Stimulated activated naive CD4-positive, alpha-beta T cell treated with Interleukin-2 at 50 U/mL for 16 hours (primary cell): ENCODE measurements around the gene GALNTL6.

ENCODE experiments used
- DNase-seq: peaks from one replicate; lab custom pipeline; 2025; lab: John Stamatoyannopoulos, UW

Gene GALNTL6

GRCh38 chr4:172109466-172109865, 296.3 kb downstream of the GALNTL6 start:
- no peak for DNase-seq

GRCh38 chr4:172124656-172125308, 311.6 kb downstream of the GALNTL6 start:
- no peak for DNase-seq

DNA sequence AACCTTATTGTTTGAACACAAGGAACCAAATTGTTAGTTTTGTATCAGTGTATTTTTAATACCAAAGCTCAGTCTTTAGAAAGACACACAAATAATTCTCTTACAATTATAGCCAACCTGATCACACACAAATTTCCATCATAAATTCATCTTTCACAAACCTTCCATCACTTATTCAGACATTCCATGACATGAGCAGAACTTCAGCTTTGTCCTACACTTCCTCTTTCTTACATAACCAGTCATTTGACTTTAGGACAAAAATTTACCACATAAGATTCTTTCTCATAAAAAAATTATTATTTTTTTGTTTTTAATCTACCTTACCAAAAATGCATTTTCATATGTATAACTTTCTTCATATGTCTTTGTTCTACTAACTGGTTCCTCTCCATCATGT, 312.2 kb downstream of the GALNTL6 start:
- DNase-seq = no peak

- no peak for DNase-seq
These were observed 314.0 kb downstream of the GALNTL6 start for GRCh38 chr4:172127168-172127567.

DNA sequence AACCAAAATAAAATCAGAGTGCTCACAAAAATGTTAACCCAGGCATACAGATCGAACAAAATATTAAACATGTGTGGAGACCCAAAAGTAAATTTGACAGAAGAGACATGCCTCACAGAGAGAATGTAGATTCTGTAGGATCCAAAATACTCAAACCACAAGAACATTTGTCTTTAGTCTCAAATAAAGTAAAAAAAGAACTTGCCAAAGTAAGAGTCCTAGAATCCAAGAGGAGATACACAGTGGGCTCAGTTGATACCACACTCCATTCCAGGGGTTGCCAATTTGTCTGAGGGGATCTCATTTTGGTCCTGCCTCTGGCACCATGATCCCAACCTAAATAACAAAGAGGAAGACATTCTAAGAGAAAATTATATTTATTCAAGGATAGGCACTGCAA, 316.4 kb downstream of the GALNTL6 start:
- DNase-seq = no peak

DNA sequence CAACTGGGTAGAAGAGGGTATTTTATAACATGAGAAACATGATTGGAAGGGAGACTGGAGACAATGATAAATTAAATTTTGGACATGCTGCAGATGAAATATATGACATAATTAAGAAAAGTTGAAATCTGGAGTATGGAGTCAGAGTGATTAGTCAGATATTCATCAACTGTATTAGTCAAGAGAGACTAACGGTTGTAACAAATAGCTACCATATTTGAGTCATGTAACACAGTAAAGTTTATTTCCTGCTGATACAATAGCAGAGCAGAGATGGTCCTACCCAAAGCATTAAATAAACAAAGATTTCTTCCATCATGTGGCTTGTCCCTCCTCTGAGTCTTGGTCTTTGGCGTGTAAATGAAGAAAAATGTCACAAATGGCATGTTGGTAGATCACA, 321.3 kb downstream of the GALNTL6 start:
- no peak for DNase-seq

GRCh38 chr4:172141025-172141424, 327.8 kb downstream of the GALNTL6 start:
- DNase-seq = no peak

GRCh38 chr4:172142281-172142741, 329.1 kb downstream of the GALNTL6 start:
- DNase-seq = no peak

DNA sequence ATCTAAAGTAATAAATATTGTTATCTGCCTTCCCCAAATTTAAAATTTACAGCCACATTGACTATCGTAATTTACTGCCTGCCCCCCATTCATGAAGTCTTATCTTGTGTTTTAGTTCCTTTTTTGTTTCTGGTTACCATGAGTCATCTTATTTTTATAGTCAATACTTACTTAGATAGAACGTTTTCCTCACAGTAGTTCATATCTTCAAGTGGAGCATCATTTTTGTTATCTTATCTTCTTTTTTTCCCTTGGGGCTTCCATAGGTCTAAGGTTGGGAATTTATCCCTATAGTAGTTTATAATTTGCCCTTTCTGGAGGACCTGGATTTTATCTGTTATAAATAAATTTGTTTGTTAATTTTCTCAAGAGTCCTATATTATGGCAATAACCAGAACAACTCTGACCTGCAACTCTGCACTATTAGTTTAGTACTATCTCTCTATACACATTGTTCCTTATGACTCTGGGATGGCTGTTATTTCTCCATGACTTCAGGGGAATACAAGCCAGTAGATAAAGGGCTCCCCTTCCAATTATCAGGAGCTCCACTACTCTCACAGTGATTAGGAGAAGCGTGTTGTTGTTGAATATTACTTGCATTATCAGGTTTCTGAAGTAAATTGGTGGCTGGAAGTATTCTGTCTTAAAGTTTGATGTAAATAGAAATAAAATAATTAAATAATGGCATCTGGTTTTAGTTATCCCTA, 330.6 kb downstream of the GALNTL6 start:
- no peak for DNase-seq

DNA sequence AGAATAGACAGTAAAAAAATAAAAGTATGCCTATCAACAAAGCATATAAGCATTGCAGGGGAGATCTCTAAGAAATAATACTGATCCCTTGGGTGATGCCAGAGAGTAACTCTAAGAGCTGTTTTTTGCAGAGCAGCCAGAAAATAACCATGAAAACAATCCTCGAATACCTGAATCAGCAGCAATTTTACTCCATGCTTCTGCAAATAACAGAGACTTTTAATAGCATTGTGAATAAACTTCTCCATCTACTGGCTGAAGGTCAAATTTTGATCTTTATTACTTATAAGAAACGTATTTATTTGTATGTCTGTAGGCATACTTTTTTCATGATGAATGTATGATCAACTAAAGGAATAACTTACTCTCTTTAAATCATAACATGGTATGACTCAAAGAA, 334.5 kb downstream of the GALNTL6 start:
- DNase-seq = no peak

DNA sequence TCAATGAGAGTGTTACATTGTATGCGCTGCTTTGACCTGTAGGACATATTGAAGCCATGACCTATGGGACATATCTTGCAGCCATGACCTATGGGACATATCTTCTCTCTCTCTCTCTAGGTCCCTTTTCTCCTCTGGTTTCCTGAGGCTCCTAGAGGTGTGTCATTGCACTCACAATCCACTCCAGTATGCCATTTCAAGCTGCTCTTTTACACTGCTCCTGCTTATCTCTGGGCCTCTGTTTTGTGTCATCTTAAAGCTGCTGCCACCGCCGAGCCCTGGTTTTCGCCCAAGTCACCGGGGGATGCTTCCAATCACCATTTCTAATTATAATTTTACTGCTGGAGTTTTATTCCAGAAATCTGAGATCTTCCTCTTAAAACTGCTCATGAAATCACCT, 336.1 kb downstream of the GALNTL6 start:
- no peak for DNase-seq

DNA sequence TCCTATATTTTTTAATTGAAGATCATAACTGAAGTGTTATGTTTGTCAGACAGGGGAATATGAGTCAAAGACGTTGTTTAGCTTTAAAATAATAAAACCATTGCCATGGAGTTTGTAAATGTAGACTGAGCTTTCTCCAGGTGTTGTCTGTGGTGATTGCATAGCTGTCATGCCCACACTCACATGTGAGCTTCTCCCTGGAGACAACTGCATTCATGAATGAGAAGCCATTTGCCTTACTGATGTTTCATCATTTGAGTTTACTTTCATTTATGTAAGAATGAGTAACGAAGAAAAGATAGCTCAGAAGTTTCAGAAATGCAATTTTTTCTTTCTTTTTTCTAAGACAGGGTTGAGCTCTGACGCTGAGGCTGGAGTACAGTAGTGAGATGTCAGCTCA, 339.1 kb downstream of the GALNTL6 start:
- DNase-seq = no peak

DNA sequence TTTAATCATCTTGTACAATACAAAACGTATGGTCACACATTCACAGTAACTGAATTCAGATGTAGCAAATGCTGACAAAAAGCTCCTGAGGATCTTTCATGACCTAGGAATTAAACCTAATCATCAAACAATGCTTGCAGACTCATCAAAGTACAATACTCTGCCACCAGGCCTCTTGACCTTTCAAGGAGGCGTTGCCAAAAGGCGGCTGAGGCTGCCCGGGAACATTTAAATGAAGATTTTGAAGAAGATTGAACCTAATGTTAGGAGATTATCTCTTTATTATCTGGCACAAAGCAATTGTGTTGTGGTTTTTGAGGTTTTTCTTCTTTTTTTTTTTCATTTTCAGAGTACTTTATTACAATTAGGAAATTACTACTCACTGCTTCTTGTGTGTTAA, 340.5 kb downstream of the GALNTL6 start:
- no peak for DNase-seq

DNA sequence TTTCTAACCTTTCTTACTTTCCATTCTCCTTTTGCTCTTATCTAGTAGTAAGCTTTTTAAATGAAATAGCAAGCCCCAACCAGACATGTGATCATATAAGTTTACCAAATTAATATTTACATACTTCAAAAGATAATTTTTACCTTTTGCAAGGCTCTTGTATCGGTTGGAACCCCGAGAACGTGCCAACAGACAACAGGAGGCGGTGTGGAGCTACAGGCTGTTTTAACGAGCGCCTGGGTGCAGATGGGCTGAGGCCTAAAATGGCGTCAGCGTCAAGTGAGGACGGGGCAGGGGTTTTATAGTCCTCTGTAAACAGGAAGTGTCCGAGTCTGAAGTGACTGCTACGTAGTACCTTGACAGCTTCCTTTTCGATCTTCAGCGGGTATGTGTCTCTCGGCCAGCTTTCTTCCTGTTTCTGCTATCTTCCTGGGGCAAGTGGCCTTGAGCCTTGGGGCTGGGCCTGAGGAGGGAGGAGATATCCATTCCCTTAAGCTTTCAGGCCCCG, 342.7 kb downstream of the GALNTL6 start:
- DNase-seq = no peak

DNA sequence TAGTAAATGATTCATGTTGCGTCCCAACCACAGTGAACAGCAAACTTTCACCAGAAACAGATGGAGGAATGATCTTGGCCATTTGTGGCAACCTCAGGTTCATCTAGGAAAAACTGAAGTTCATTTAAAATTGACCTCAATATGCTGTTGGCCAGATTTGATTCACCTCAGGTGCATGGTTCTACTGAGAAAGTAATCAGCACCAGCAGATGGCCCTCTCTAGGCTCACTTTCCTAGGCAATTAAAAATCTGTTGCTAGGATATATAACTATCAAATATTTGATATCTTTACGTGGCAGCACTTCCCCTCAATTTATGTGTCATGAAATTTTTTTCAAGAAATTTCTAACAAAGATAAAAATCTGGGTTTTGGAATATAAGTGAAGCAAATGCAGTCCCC, 344.7 kb downstream of the GALNTL6 start:
- DNase-seq = no peak

DNA sequence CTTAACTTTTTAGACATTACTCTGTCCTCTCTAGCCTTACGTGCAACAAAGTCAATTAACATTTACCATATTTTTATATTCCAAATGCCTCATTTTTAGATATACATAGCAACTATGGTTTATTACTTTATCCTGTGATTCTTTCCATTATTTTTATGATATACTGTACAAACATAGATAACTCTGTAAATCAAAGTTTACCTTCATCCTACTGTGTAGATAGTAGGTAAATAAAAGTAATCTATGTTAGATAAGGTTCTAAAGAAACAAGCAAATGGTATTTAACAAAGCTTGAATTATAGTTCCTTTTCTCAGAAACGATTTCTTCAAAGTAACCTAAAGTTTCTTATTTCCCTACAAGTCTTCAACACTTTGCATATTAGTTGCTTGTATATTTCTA, 350.0 kb downstream of the GALNTL6 start:
- no peak for DNase-seq

DNA sequence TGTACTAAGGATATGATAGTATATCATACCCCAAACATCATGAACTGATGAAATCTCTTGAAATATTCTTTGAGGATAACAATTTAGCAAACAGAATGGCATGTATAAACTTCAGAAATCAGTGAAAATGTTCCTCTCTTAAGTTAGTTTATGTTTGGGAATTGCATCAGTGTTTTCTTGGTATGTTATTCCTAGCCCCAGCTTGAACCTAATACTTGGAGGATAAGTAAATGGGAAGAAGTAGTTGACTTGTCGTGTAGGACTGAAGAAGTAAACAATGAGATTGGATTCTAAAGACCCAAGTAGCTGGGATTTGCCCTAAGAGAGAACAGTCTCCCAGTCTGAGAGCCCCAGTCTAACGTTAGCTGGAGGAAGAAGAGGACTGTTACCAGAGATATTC, 355.7 kb downstream of the GALNTL6 start:
- no peak for DNase-seq

DNA sequence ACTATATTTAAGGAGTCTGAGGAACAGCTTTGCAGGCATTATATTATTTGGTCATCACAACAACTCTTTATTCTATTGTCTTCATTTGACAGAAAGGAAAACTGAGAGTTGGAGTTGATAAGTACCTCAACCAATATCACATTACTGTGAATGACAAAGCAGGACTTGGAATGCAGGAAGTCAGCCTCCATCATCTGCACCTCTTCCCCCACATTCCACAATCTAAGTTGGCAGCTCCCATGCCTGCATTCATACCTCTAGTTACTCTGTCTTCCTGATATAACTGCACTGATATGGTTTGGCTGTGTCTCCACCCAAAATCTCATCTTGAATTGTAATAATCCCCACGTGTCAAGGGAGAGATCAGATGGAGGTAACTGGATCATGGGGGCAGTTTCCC, 356.7 kb downstream of the GALNTL6 start:
- DNase-seq = no peak

DNA sequence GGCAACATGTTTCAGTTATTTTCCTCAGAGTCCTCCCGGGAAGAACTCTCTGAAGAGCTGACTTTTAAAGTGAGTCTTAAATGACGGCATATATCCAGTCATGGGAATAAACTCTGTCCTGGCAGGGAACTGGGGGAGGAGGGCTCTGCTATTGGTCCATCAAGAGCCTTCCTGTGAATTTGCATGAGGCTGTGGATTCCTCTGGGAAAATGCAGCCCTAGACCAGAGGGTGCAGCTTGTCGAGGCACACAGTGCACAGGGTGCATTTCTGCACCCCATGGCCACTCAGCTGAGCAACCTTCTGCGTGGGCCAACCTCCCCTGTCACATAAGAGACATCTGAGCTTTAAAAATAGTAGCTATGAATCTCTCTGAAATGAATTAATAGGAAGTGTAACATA, 360.0 kb downstream of the GALNTL6 start:
- DNase-seq = no peak

DNA sequence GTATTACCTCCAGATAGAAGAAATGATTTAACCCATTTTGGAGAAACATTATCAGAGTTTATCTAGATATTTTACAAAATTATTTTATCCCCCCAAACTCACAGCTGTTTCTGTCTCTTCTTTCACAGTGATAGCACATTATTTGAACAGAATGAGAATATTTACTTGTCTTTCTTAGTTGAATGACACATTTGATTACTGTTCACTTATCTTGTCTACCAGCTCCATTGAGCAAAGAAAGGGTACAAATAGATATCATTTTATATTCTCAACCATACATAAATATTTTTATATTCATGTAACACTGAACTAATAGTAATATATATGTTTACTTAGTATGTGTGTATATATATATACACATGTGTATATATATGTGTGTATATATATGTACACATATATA, 364.2 kb downstream of the GALNTL6 start:
- no peak for DNase-seq

GRCh38 chr4:172188248-172188988, 375.2 kb downstream of the GALNTL6 start:
- DNase-seq = no peak

DNA sequence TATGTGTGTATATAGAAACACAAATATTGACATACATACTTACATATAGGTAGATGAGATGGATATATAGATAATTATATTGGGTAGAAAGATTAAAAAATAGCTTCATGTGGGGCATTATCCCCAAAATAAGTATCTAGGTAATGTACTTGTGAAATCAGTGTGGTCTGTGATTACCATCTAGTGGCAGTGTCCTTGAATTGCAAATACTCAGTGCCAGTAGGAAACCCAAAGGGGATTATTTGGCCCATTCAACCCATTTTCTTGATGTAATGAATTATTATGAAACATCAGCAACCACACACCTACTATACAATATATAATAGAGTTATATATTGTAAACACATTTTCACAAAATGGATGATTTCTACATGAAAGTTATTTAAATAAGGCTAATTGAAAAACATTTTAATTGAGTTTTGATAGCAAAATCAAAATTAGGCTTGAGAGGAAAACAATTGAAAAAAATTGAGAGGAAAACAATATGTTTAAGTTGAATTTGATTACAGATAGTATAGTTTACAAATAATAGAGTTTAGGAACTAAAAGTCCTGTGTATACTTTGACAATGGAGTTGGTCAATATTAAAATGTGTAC, 389.4 kb downstream of the GALNTL6 start:
- no peak for DNase-seq

GRCh38 chr4:172207258-172207657, 394.1 kb downstream of the GALNTL6 start:
- no peak for DNase-seq
